ENCODE measurements around the gene MALL. TPM values are rescaled to one million over a fixed set of nuclear protein-coding genes. Genes with fewer than 3 reads are reported as not detected.
"Not testable (repeated sequence)": the region's sequence is repeated elsewhere in the genome, so short reads cannot be mapped to it uniquely, and the experiment has no call there.

Gene MALL
- total RNA-seq, 1 donor from 2014 or later: 1.1 TPM

DNA sequence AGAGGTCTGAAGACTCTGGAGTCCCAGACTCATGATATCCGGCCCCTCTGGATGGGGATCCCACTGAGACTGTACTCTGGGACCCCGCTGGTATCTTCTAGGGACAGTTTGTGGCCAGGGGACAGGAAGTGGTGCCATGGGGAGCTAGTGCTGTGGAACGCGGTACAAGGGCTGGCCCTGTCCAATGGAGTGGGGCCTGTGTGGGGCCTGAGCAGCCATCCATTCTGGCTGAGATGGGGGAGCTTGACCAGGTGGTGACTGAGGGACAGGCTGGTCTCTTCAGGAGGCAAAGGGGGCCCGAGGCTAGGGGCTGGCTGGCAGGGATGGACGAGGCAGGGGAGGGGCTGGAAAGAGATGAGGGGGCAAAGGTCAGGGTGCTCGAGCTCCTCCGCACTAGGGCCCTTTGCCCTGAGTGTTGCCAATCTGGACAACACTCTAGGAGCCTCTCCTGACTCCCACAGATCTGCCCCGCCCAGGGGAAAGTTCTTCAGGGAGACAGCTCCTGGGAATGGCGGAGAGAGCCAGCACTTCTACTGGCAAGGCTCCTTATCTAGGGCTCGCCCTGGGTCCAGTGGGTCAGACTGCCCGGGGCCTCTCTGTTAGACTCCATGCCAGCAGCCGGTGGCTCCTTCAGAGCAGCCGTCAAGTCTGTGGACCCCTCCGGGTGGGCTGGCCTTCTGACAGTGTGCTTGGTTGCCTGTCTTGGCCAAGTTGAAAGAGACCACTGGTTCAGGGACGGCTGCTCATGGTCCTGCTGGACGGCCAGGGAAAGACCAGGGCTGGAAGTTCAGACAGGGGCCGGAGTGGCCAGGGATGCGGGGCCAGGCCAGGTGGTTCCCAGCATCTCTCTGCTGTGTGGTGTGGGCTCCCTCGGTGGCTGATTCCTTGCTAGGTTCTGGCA, 12.3 kb downstream of the MALL start:
- Histone ChIP-seq H3K4me2 (no peak overlapping the region), H2AFZ (replicated peaks) (no peak overlapping the region), H3K4me1 (no peaks in the 10 kb centered on the region), H3K27ac (no peak overlapping the region), H3K27me3 (no peaks in the 10 kb centered on the region), H3F3A (ENCODE audit: low read depth) (no peaks in the 10 kb centered on the region), H3K4me3 (no peak overlapping the region), H3K9me3 (ENCODE audit: low read depth) (no peaks in the 10 kb centered on the region), H3K79me2 (ENCODE audit: low read depth) (no peaks in the 10 kb centered on the region), H3K36me3 (no peaks in the 10 kb centered on the region), H4K20me1 (ENCODE audit: low read depth) (no peaks in the 10 kb centered on the region), H3K9ac (no peak overlapping the region)
- Mint-ChIP-seq H3K27me3 (ENCODE audit: insufficient read depth, low read depth) (peaks cover 13% of the 10 kb centered on the region), H3K4me1 (peaks cover 5% of the 10 kb centered on the region), H3K36me3 (no peaks in the 10 kb centered on the region), H3K9me3 (peaks cover 5% of the 10 kb centered on the region), H3K4me3 (no peak overlapping the region), H3K27ac (no peak overlapping the region)
- TF ChIP-seq EZH2 (IDR thresholded peaks at IDR 0.05) (no peak), CTCF (IDR thresholded peaks at IDR 0.05) (no peak), EZH2phosphoT487 (IDR thresholded peaks at IDR 0.05) (no peak)
- DNase-seq (ENCODE audit: low spot score): no peak

GRCh38 chr2:110101901-110102803, 13.5 kb downstream of the MALL start:
- Histone ChIP-seq H4K20me1 (ENCODE audit: low read depth) (no peaks in the 10 kb centered on the region), H2AFZ (replicated peaks) (no peak overlapping the region), H3K79me2 (ENCODE audit: low read depth) (no peaks in the 10 kb centered on the region), H3K36me3 (no peaks in the 10 kb centered on the region), H3K9me3 (ENCODE audit: low read depth) (no peaks in the 10 kb centered on the region), H3K4me3 (no peak overlapping the region), H3F3A (ENCODE audit: low read depth) (no peaks in the 10 kb centered on the region), H3K27ac (no peak overlapping the region), H3K4me2 (no peak overlapping the region), H3K9ac (no peak overlapping the region), H3K4me1 (no peaks in the 10 kb centered on the region), H3K27me3 (no peaks in the 10 kb centered on the region)
- TF ChIP-seq CTCF (IDR thresholded peaks at IDR 0.05) (no peak), EZH2 (IDR thresholded peaks at IDR 0.05) (no peak)
- Mint-ChIP-seq H3K9me3 (peaks cover 5% of the 10 kb centered on the region), H3K4me1 (peaks cover 5% of the 10 kb centered on the region), H3K4me3 (no peak overlapping the region), H3K27ac (peak overlapping the region; percentile 15), H3K27me3 (ENCODE audit: insufficient read depth, low read depth) (peaks cover 11% of the 10 kb centered on the region), H3K36me3 (no peaks in the 10 kb centered on the region)
- no peak for DNase-seq (ENCODE audit: low spot score)

DNA sequence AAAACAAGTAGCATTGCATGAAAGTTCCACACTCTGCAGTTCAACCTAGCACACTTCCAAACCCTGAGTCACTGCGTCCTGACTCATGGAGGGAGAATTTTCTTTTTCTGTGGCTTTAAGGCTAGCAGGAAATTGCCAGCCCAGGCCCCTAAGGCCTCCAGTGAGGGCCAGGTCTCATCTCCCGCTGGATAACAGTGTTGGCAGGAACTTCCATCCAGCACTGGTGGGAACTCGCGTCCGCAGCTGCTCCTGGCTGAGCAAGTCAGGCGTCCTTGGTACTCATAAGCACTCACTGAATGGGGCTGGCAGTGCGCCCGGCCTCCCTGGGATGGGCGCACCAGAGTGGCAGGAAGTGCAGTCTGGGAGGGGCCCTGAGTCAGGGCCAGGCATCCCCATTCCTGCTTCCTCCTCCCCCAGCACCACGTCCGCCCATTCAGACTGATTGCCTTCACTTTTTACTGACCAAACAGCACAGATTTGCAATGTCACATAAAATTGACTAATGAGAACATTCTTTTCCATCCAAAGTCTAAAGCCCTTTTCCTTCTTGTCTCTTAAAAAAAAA, 14.3 kb downstream of the MALL start:
- no peak for TF ChIP-seq EZH2phosphoT487 (IDR thresholded peaks at IDR 0.05)
- no peak for TF ChIP-seq CTCF (IDR thresholded peaks at IDR 0.05)
- no peak for TF ChIP-seq EZH2 (IDR thresholded peaks at IDR 0.05)
- Histone ChIP-seq H3K79me2 (ENCODE audit: low read depth) (no peaks in the 10 kb centered on the region), H2AFZ (replicated peaks) (no peak overlapping the region), H3F3A (ENCODE audit: low read depth) (no peaks in the 10 kb centered on the region), H4K20me1 (ENCODE audit: low read depth) (no peaks in the 10 kb centered on the region), H3K4me2 (no peak overlapping the region), H3K9me3 (ENCODE audit: low read depth) (no peaks in the 10 kb centered on the region), H3K4me3 (no peak overlapping the region), H3K27me3 (no peaks in the 10 kb centered on the region), H3K27ac (no peak overlapping the region), H3K36me3 (no peaks in the 10 kb centered on the region), H3K4me1 (no peaks in the 10 kb centered on the region), H3K9ac (no peak overlapping the region)
- H3K4me3 Mint-ChIP-seq: no peak overlapping the region
- H3K27ac Mint-ChIP-seq: no peak overlapping the region
- H3K4me1 Mint-ChIP-seq: peaks cover 5% of the 10 kb centered on the region
- no peak for DNase-seq (ENCODE audit: low spot score)
- H3K36me3 Mint-ChIP-seq: no peaks in the 10 kb centered on the region
- H3K27me3 Mint-ChIP-seq (ENCODE audit: insufficient read depth, low read depth): peaks cover 9% of the 10 kb centered on the region
- H3K9me3 Mint-ChIP-seq: peaks cover 2% of the 10 kb centered on the region

- H3K79me2 ChIP-seq (ENCODE audit: low read depth); DNase-seq (ENCODE audit: low spot score); H3K27ac ChIP-seq; H3K4me1 Mint-ChIP-seq; H3K4me3 ChIP-seq; H3K36me3 ChIP-seq; H3K36me3 Mint-ChIP-seq; H3K9me3 ChIP-seq (ENCODE audit: low read depth); H3K9me3 Mint-ChIP-seq; H3K27me3 ChIP-seq; H3K4me3 Mint-ChIP-seq; H2AFZ ChIP-seq (replicated peaks); H3K27me3 Mint-ChIP-seq (ENCODE audit: insufficient read depth, low read depth); H3F3A ChIP-seq (ENCODE audit: low read depth); H3K4me1 ChIP-seq; H3K27ac Mint-ChIP-seq; H4K20me1 ChIP-seq (ENCODE audit: low read depth); H3K9ac ChIP-seq; H3K4me2 ChIP-seq: not testable (repeated sequence)
These were observed 14.7 kb downstream of the MALL start for GRCh38 chr2:110100880-110101279.

All from neural progenitor cell (in vitro differentiated cells).